HG03025 (cell line): ENCODE results near the gene NETO2.
"Not testable (repeated sequence)": the region's sequence is repeated elsewhere in the genome, so short reads cannot be mapped to it uniquely, and the experiment has no call there.

ENCODE experiments used
- ATAC-seq: cut with Tn5 transposase; IDR thresholded peaks from one replicate; pipeline ENCODE4 v1.9.1; 2021; ENCODE audit warnings: mild to moderate bottlenecking, moderate library complexity; ENCODE audit not compliant: unreplicated experiment, low FRiP score

NETO2 gene

DNA sequence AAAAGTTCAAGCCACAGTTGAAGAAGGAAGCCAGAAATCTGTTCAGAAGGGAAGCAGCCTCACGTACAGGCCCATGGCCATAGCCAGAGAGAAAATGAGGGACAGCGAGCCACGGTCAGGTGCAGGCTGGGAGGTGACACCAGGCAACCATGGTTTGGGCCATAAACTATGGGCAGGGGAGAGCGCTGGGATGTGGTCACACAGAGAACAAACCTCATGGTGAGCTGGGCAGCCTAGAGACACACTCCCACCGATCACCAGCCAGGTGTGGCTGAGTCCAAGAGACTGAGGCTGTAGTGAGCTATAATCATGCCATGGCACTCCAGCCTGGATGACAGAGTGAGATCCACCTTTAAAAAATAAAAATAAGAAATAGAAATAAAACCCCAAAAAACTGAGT is 76.5 kb downstream of the NETO2 start:
- no peak for ATAC-seq

DNA sequence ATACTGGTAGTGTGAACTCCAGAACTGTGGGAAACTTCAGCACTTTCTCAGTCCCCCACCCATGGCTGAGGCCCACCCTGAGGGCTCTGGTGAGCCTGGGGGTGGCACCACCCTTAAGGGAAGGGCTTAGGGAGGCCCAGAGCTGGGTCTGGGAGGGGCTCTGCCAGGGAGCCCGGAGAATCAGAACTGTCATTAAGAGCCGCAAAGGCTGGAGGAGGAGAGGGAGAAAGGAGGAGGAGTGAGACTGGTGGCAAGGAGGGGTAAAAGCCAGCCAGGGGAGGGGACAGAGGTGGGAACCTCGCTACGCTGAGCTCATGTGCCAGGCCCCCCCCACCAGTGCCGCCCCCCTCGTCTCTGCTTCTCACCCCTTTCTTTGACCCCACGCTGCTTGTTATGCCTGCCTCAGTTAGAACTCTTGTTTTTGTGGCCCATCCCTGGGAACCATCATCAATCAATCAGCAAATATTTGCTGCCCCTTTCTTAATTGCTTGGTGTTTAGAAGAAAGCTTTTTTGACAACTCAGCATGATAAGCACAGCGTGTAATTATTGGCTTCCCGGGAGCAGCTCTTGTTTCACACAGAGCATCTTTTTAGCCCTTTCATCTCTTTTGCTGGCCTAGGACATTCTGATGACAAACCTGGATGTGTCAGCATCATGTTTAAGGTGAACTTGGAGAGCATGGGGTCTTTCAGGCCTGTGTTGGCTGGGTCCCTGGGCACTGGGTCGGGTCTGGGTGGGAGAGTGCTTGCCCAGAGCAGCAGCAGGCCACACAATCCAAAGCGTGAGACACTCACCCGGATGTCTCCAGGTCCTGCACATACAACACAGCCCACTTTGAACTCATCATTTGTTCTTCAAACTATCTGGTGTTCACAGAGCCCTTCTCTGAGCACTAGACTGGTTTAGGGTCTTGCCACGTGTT is 77.7 kb downstream of the NETO2 start:
- ATAC-seq, result no peak

DNA sequence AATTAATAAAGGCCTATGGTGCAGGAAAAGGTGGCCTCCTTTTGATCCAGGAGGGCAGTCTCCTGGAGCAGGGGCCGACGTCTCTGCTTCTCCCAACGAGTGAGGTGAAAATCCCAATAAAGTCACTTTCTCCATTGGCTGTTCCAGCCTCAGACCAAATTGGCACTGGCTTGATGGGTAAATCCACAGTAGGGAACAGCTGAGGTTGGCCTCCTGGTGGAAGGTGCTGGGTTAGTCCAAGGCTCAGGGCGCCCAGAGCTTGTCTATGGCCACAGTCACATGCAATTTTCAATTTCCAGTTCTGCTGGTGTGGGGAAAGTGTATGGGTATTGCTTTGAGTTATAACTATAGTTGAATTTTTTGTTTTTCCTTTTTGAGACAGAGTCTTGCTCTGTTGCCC is 79.0 kb downstream of the NETO2 start:
- no peak for ATAC-seq

DNA sequence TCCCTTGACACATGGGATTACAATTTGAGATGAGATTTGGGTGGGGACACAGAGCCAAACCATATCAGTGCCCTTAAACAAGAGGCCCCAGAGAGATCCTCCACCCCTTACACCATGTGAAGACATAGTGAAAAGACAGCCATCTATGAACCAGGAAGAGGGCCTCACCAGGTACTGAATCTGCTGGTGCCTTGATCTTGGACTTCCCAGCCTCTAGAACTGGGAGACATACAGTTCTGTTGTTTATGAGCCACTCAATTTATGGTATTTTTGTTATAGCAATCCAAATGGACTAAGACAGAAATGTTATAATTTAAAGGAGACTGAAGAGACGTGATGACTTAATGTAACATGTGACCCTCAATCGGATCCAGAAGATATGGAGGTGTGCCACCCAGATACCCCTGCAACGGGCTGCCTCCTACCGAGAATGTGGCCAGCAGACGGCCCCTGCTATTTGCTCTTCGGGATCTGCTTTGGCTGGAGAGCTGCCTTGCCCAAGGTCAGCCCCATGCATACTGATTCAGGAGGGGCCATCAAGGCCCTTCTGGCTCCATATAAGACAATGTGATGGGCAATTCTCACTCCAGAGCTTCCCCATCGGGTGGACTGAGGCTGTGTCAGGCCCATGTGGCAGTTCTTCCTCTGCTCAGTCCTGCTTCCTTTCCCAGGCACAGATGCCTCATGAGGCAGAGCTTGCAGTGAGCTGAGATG is 80.6 kb downstream of the NETO2 start:
- ATAC-seq, result no peak

DNA sequence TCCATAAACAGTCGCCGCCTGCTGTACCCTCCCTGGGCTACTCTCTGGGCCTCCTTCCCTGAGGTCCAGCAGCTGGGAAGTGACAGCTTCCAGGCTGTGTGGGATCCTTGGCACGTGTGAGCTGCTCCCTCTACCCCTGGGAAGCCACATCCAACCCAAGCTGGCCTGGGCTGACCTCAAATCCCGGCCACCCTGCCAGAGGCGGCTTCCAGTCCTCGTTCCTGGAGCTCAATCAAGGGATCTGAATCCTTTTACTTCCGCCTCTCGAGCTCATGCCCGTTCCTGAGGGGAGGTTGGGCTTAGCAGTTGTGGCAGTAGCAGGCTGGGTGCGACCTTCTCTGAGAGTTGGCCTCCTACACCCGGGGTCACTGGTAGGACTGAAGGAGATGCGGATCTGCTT is 82.5 kb downstream of the NETO2 start:
- ATAC-seq, result no peak

DNA sequence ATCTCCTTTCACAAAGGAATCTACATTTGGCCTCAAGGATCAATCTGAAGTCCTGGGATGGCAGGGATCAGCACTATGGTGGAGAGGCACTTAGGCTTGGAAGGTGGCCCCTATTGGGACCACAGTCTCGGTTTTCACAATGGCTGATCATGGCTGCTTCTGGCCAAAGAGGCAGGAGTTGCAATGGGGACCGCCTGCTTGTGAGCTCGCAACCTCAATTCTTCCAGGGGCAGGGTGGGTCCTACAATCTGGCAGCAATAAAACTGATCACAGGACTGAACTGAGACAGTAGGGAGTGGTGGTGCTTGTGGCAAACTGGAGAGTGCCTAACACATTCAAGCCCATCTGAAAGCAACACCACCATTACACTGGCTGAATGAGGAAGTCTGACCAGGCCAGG is 83.1 kb downstream of the NETO2 start:
- ATAC-seq, result no peak

DNA sequence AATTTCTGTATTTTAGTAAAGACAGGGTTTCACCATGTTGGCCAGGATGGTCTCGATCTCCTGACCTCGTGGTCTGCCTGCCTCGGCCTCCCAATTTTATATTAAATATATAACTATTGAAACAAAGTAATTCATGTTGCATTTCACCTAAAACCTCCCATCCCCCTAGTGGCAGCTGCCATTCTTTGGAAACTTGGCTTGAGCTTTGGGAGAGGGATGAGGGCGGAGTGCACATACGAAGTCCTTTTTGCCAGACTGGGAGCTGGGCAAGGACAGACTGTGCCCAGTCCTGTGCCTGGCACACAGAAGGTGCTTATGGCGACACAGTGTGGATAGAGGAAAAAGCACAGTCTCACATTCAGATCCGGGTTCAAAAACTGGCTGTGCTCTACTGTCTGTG is 83.8 kb downstream of the NETO2 start:
- no peak for ATAC-seq

DNA sequence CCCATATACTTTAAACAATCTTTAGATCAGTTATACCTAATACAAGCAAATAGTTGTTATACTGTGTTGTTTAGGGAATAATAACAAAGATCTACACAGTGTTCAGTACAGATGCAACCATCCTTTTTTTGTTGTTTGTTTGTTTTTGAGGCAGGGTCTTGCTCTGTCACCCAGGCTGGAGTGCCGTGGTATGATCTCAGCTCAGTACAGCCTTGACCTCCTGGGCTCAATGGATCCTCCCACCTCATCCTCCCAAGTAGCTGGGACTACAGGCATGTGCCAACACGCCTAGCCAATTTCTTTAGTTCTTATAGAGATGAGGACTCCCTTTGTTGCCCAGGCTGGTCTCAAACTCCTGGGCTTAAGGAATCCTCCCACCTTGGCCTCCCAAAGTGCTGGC is 84.6 kb downstream of the NETO2 start:
- ATAC-seq, result not testable (repeated sequence)

DNA sequence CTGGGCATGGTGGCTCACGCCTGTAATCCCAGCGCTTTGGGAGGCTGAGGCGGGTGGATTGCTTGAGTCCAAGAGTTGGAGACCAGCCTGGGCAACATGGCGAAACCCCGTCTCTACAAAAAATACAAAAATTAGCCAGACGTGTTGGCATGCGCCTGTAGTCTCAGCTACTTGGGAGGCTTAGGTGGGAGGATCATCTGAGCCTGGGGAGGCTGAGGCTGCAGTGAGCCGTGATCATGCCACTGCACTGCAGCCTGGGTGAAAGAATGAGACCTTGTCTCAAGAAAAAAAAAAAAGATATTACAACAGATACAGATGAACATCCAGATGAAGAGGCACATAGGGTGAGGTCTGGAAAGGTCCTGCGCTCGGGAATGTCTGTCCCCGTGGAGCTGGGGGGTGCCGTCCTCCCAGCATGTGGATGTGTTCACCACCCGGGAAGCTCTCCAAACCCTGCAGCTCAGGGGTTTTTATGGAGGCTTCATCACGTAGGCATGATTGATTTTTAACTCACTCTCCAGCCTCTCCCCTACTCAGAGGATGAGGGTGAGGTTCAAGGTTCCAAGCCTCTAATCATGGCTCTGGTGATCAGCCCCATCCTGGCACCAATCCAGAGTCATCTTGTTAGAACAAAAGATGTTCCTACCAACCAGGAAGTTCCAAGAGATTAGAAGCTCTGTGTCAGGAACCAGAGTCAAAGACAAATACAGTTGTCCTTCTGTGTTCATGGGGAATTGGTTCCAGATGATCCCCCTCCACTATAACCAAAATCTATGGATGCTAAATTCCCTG is 85.3 kb downstream of the NETO2 start:
- no peak for ATAC-seq

DNA sequence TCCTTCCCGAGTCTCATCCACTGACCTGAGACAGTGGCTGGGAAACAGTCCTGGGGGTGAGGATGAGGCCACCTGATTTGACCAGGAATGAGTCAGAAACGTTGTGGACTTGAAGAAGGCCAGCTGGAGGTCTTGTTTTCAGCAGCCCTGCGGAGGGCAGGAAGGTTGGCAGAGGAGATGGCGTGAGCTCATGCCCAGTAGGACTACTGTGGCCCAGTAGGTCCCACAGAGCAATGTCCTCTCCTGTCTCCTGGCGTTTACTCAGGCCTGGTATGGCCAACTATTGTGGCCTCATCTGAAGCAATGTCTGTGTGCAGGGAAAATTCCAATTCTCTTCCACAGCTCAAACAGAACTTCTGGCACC is 86.1 kb downstream of the NETO2 start:
- ATAC-seq, result no peak

DNA sequence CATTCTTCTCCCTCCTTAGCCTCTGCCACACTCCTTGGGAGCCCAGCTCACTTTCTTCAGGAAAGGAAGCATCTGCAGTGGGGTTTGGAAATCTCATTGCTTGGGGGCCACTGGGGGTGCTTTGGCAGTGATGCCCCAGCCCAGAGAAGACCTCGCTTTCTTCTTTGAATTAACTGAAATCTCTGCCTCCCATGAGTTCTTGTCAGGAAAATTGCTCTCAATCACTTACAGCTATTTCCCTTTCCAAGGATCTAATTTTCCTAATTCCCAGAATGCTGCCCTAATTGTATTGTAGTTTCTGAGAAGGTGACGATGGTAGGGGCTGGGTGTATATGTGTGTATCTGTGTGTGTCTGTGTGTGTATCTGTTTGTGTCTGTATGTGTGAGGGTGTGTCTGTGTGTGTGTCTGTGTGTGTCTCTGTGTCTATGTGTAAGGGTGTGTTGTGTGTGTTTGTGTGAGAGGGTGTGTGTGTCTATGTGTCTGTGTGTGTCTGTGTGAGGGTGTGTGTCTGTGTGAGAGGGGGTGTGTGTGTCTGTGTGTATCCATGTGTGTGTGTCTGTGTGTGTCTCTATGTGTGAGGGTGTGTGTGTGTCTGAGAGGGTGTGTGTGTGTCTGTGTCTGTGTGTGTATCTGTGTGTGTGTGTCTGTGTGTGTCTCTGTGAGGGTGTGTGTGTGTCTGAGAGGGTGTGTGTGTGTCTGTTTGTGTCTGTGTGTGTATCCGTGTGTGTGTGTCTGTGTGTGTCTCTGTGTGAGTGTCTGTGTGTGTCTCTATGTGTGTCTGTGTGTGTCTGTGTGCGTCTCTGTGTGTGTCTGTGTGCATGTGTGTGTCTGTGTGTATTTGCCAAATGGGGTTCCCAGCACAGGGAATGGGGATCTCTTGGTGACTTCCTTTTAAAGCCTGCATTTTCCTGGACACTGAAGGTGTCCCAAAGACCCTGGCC is 86.8 kb downstream of the NETO2 start:
- no peak for ATAC-seq

DNA sequence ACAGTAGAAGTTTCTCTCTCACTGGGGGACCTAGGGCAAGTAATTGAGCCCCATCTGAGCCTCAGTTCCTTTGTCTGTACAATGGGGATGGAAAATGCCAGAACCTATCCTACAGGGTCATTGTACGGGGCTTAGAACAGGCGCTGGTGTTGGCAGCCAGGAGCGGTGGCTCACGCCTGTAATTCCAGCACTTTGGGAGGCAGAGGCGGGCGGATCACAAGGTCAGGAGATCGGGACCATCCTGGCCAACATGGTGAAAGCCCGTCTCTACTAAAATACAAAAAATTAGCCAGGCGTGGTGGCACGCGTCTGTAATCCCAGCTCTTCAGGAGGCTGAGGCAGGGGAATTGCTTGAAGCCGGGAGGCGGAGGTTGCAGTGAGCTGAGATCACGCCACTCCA is 87.7 kb downstream of the NETO2 start:
- ATAC-seq, result not testable (repeated sequence)

DNA sequence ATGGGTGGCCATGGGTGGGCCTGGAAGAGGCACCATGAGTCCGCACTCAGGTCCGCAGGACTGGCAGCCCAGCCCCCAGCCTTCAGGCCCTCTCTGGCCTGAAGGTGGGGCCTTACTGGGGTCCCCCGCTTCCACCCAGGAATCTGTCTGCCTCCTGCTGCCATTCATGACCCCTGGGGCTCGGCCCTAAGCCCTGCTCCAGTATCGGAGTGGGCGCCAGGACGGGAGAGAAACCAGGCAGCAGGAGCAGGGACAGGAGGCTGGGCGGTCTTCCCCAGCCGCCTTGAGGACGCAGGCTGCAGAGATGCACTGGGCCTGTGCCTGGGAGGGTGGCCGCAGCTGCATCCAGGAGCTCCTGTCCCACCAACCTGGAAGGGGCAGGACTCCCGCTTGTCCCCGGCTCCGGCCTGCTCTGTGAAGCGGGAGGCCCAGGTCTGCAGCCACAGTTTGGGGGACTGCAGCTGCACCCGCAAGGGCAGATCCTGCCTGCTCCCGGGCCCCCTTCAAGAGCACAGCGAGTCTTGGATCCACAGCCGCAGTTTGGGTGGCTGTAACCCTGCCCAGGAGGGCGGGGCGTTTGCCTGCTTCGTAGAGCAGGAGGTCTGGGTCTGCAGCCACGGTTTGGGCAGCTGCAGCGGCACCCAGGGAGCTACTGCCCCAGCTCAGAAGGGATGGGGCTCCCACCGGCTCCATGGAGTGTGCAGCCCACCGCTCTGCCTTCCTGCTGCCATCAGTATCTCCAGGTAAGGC is 88.4 kb downstream of the NETO2 start:
- ATAC-seq, result no peak

DNA sequence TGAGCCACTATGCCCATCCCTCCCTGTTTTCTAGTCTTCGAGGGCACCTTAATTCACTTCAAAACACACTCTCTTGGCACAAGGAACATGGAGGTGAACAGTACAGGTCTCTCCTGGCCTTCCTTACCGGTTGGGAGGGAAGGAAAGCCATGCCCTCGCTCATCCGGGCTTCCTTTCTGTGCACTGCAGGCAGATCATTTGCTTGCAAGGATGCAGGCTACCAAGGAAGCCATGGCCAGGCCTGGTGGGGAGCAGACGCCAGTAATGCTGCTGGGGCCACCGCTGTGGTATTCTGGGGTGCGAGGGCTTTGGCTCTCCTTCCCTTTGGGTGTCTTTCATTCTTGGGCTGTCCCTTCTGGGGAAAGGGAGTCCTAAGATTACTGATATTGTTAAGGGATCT is 89.4 kb downstream of the NETO2 start:
- ATAC-seq, result no peak

DNA sequence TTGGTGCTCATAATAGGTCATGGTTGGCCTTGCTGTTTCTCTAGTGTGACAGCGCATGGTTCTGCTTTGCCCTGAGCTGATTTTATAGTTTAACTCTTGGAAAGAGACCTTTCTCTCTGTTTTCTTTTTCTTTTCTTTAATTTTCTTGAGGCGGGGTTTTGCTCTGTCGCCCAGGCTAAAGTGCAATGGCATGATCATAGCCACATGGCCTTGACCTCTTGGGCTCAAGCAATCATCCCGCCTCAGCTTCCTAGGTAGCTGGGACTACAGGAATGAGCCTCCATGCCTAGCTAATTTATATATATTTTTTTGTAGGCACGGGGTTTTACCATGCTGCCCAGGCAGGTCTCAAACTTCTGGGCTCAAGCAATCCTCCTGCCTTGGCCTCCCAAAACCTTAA is 89.8 kb downstream of the NETO2 start:
- ATAC-seq, result no peak

DNA sequence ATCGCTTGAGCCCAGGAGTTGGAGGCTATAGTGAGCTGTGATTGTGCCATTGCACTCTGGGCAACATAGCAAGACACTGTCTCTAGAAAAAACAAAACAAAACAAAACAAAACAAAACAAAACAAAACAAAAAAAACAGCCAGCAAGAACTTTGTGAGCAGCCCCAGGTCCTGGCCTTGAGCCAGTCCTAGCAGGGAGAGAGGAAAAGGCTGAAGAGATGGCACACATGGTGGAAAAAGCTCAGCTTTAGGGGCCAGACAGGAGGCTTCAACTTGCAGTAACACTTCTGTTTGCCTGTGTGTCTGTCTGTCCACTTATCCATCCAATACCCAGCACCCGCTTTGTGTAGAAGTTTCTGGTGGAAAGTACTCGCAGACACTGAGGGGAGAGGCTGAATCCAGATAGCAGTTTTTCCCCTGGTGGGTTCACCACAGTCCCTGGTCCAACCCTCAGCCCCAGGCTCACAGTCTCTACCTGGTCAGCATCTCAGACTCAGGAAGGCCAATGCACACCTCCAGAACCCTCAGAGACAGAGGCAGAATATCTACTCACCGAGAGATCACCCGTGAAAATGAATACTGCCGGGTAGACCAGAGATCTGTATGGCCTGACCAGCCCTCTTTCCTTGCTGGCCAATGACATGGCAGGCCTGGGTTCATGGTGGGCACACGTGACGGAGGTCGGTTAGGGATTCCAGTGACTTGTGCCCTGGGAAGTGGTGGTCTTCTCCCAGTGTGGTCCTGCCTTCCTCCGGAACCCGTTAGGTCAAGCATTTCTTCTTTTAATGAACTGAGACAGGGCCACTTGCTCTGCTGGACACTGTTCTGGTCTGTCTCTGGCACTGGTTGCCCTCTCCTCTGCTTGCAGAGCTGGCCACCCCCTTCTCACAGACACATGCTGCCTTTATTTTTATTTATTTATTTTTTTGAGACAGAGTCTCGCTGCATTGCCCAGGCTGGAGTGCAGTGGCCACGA is 90.8 kb downstream of the NETO2 start:
- no peak for ATAC-seq

DNA sequence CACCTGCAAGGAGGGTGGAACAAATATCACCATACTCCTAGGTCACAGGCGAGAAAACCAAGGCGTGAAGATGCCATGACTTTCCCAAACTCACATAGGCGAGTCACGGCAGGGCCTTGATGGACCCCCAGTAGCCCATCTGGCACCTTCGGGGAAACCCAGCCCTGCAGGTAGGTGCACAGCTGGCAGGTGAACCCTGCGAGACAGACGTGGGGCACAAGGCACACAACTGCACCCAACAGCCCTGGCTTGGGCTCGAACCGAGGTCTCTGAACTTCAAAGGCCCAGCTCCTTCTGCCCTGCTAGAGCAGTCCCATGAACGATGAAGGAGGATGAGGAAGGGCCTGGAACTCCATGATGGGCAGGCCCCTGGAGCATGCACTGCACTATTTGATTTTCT is 92.7 kb downstream of the NETO2 start:
- no peak for ATAC-seq

DNA sequence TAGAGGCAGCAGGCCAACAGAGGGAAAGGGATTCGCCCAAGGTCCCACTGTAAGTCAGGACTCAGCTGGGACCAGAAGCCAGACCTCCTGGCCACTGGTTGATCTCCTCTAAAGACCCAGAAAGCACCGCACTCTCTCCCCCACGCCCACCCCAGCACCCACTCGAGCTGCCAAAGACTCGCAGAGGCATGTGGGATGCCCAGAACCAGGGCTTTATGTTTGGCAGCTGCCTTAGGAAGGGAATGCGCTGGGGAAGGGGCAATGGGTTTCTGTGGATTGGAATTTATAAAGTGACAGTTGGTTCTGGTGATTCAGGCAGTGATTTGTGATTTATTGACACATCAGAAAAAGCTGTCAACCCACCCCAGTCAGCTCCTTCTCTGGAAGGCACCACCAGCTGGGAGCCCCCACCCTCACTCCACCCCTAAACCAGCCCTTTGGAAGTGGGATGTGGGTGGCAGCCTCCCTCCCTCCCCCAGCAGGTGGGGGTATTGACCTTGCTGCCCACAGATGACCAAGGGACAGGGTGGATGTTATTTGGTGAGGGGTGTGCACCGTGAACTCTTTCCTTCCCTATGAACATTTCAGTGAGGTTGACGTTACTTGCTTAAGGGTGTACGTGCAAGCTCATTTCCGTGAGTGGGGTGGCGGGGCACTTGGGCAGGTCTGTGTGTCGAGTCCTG is 93.7 kb downstream of the NETO2 start:
- ATAC-seq, result no peak
